SK-N-SH (cell line): ENCODE data around the gene FCRLB. TPM values are rescaled to one million over a fixed set of nuclear protein-coding genes. Genes with fewer than 3 reads are reported as not detected.

Experiments
- CTCF ChIA-PET: fragments of 300-600, 350-600 bp; formaldehyde crosslinking; extraction: SDS; loops from one replicate; lab custom pipeline; 2021; lab: Yijun Ruan, JAX
- POLR2A ChIA-PET: fragments of 350-600 bp; sonication (Branson Sonifier 250); formaldehyde crosslinking; extraction: SDS; loops from one replicate; lab custom pipeline; 2020; ENCODE audit warnings: antibody characterized with exemption, inconsistent platforms; lab: Yijun Ruan, JAX
- DNase-seq: peaks from one replicate; pipeline ENCODE4 v3.0.0; 2012
- H2AFZ ChIP-seq: fragments of 200-600 bp; sonication (generic); 2 replicates; pipeline ENCODE4 v1.8.1; 2016; ENCODE audit warnings: antibody characterized with exemption, mild to moderate bottlenecking, low read depth
- H3F3A ChIP-seq: fragments of 200-600 bp; sonication (generic); replicated peaks from 2 replicates; pipeline ENCODE3; 2016; ENCODE audit warnings: antibody characterized with exemption, mild to moderate bottlenecking; ENCODE audit not compliant: insufficient read depth
- H3K27ac ChIP-seq, 2 experiments: fragments of 200-500 bp in 1 of 2; fragments of 200-600 bp in 1 of 2; sonication (Bioruptor generic) in 1 of 2; sonication (generic), shearing (Covaris generic) in 1 of 2; 2 replicates each; pipeline versions ENCODE4 v1.5.1 to v1.6.1; 2014 to 2016; ENCODE audit warnings: low read depth in 2 of 2, inconsistent platforms in 1 of 2, low read length in 1 of 2, mild to moderate bottlenecking in 1 of 2, mixed read lengths in 1 of 2
- H3K27me3 ChIP-seq: fragments of 200-600 bp; sonication (generic), shearing (Covaris generic); 2 replicates; pipeline ENCODE4 v1.6.1; 2016; ENCODE audit warnings: mixed run types; ENCODE audit not compliant: insufficient read depth
- H3K36me3 ChIP-seq, 2 experiments: fragments of 200-500 bp in 1 of 2; fragments of 200-600 bp in 1 of 2; sonication (Bioruptor generic) in 1 of 2; sonication (generic) in 1 of 2; replicated peaks in 1 of 2; 2 replicates each; pipeline versions ENCODE3 to v1.5.1; 2014 to 2016; ENCODE audit warnings: low read length in 1 of 2, mild to moderate bottlenecking in 1 of 2; ENCODE audit not compliant: insufficient read depth in 2 of 2, control insufficient read depth in 1 of 2
- H3K4me1 ChIP-seq, 2 experiments: fragments of 200-500 bp in 1 of 2; fragments of 200-600 bp in 1 of 2; sonication (Bioruptor generic) in 1 of 2; sonication (generic), shearing (Covaris generic) in 1 of 2; 2 replicates each; pipeline versions ENCODE4 v1.5.1 to v1.6.1; 2014 to 2016; ENCODE audit warnings: low read depth in 1 of 2, low read length in 1 of 2, mixed run types in 1 of 2; ENCODE audit not compliant: insufficient read depth in 2 of 2, control insufficient read depth in 1 of 2
- H3K4me2 ChIP-seq: fragments of 200-600 bp; sonication (generic), shearing (Covaris generic); 2 replicates; pipeline ENCODE4 v1.6.1; 2017; ENCODE audit warnings: mixed run types
- H3K4me3 ChIP-seq, 2 experiments: fragments of 200-500 bp in 1 of 2; fragments of 200-600 bp in 1 of 2; sonication (Bioruptor generic) in 1 of 2; sonication (generic), shearing (Covaris generic) in 1 of 2; 2 replicates each; pipeline versions ENCODE4 v1.5.1 to v1.8.1; 2014 to 2016; ENCODE audit warnings: low read depth in 2 of 2, inconsistent platforms in 1 of 2, low read length in 1 of 2, mild to moderate bottlenecking in 1 of 2, mixed read lengths in 1 of 2, moderate library complexity in 1 of 2
- H3K79me2 ChIP-seq: fragments of 200-600 bp; sonication (generic); 2 replicates; pipeline ENCODE4 v1.8.1; 2017; ENCODE audit warnings: mild to moderate bottlenecking; ENCODE audit not compliant: insufficient read depth
- H3K9ac ChIP-seq: fragments of 200-600 bp; sonication (generic); 2 replicates; pipeline ENCODE4 v1.6.1; 2017; ENCODE audit warnings: mixed run types
- H3K9me2 ChIP-seq: fragments of 200-600 bp; sonication (generic); 2 replicates; pipeline ENCODE4 v1.6.1; 2017; ENCODE audit warnings: mixed run types
- H3K9me3 ChIP-seq: fragments of 200-600 bp; sonication (generic); 2 replicates; pipeline ENCODE4 v1.6.1; 2017; ENCODE audit warnings: mixed run types, mild to moderate bottlenecking, moderate library complexity
- H4K20me1 ChIP-seq: fragments of 200-600 bp; sonication (generic); 2 replicates; pipeline ENCODE4 v1.6.1; 2017; ENCODE audit warnings: mild to moderate bottlenecking, mixed run types; ENCODE audit not compliant: insufficient read depth
- MEF2A ChIP-seq: IDR thresholded peaks from 2 replicates; pipeline ENCODE4 v1.4.0; 2012; ENCODE audit warnings: low read depth, borderline replicate concordance
- NRF1 ChIP-seq: IDR thresholded peaks from 2 replicates; pipeline ENCODE4 v1.6.1; 2012; ENCODE audit warnings: low read depth, mild to moderate bottlenecking, low read length
- RAD21 ChIP-seq: IDR thresholded peaks from 2 replicates; pipeline ENCODE4 v1.6.1; 2012; ENCODE audit warnings: mild to moderate bottlenecking, low read length
- WGBS: methylation state at CpG from one replicate; pipeline ENCODE4 v1.1.6; 2017; ENCODE audit warnings: low lambda C conversion rate; 5-methylcytosine and 5-hydroxymethylcytosine counted together
- polyA plus RNA-seq, 3 experiments: library from polyadenylated mRNA; depleted of rRNA; stranded (reverse); fragments of >200 nt; gene quantifications; 2 replicates each; pipeline ENCODE4 v1.2.3, GENCODE V29; 2012
- small RNA-seq, 7 experiments: library from RNA; depleted of rRNA; stranded (forward); fragments of <200 nt; gene quantifications; one replicate each; pipeline ENCODE3, GENCODE V24; 2012
- TF ChIP-seq, protein P1 (sequence below): IDR thresholded peaks from 2 replicates; pipeline ENCODE4; 2012
- TF ChIP-seq, protein P2 (sequence below): IDR thresholded peaks from 2 replicates; pipeline ENCODE4 v1.6.1; 2012; ENCODE audit warnings: mild to moderate bottlenecking, low read depth, low read length, moderate library complexity

Gene FCRLB
- polyA plus RNA-seq, 1 of the 3 experiments (the other 2 are of a cell fraction), result 2.6 TPM

- ChIA-PET CTCF (no interaction called here), POLR2A (no interaction called here)
- Histone ChIP-seq H3K4me3 (no peak overlapping the region), H2AFZ (no peak overlapping the region), H3K9me2 (no peaks in the 10 kb centered on the region), H3F3A (peaks cover 8% of the 10 kb centered on the region), H3K36me3 (no peaks in the 10 kb centered on the region), H3K4me1 (no peaks in the 10 kb centered on the region), H3K9me3 (no peaks in the 10 kb centered on the region), H4K20me1 (no peaks in the 10 kb centered on the region), H3K79me2 (peaks cover 72% of the 10 kb centered on the region), H3K27ac (no peak overlapping the region), H3K4me2 (no peak overlapping the region), H3K27me3 (no peaks in the 10 kb centered on the region), H3K9ac (no peak overlapping the region)
- WGBS, result 78% methylated on average over 4 of the region's 4 CpGs
- TF ChIP-seq MEF2A (no peak), RAD21 (no peak)
- DNase-seq, result no peak
These were observed 52.4 kb downstream of the FCRLB start for GRCh38 chr1:161773791-161774190.

DNA sequence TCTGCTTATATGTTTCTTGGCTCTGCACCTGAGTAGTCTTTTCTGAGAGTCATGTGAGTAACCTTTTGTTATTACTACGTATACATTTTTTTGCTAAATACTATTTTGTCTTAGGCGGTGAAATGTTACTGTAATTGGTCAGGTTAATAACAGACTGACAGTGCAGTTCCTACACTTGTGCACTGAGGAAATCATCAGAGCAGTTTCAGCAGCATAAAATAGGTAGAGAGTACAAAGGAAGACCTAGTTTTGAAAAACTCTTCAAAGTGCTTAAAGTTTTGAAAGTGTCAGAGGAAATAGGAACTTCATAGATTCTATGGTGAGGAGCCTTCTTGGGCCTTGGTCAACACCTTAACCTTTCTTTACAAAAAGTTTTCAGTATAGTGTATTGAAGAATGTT is 55.9 kb downstream of the FCRLB start:
- Histone ChIP-seq H3K9me2 (no peaks in the 10 kb centered on the region), H3K79me2 (peaks cover 48% of the 10 kb centered on the region; the same call in 1 of the 2 replicates), H3K36me3 (peaks cover 6 to 8% of the 10 kb centered on the region in 2 experiments), H3K4me1 (peaks cover 0 to 8% of the 10 kb centered on the region in 2 experiments; a peak in 3 of 4 replicates), H3K4me2 (no peak overlapping the region), H2AFZ (no peak overlapping the region), H3K27me3 (no peaks in the 10 kb centered on the region), H3F3A (peaks cover 17% of the 10 kb centered on the region), H4K20me1 (no peaks in the 10 kb centered on the region), H3K9me3 (no peaks in the 10 kb centered on the region), H3K9ac (no peak overlapping the region), H3K4me3 (no peak overlapping the region), H3K27ac (no peak overlapping the region)
- POLR2A ChIA-PET, result no interaction called here
- CTCF ChIA-PET, result interaction anchor here (1.2 kb wide), 1 partner anchor 15 kb away, joined by 5 read pairs; no protein-coding TSS in a partner anchor
- no peak for TF ChIP-seq NRF1
- TF ChIP-seq, protein P1, sequence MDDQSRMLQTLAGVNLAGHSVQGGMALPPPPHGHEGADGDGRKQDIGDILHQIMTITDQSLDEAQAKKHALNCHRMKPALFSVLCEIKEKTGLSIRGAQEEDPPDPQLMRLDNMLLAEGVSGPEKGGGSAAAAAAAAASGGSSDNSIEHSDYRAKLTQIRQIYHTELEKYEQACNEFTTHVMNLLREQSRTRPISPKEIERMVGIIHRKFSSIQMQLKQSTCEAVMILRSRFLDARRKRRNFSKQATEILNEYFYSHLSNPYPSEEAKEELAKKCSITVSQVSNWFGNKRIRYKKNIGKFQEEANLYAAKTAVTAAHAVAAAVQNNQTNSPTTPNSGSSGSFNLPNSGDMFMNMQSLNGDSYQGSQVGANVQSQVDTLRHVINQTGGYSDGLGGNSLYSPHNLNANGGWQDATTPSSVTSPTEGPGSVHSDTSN, result no peak
- TF ChIP-seq, protein P2, sequence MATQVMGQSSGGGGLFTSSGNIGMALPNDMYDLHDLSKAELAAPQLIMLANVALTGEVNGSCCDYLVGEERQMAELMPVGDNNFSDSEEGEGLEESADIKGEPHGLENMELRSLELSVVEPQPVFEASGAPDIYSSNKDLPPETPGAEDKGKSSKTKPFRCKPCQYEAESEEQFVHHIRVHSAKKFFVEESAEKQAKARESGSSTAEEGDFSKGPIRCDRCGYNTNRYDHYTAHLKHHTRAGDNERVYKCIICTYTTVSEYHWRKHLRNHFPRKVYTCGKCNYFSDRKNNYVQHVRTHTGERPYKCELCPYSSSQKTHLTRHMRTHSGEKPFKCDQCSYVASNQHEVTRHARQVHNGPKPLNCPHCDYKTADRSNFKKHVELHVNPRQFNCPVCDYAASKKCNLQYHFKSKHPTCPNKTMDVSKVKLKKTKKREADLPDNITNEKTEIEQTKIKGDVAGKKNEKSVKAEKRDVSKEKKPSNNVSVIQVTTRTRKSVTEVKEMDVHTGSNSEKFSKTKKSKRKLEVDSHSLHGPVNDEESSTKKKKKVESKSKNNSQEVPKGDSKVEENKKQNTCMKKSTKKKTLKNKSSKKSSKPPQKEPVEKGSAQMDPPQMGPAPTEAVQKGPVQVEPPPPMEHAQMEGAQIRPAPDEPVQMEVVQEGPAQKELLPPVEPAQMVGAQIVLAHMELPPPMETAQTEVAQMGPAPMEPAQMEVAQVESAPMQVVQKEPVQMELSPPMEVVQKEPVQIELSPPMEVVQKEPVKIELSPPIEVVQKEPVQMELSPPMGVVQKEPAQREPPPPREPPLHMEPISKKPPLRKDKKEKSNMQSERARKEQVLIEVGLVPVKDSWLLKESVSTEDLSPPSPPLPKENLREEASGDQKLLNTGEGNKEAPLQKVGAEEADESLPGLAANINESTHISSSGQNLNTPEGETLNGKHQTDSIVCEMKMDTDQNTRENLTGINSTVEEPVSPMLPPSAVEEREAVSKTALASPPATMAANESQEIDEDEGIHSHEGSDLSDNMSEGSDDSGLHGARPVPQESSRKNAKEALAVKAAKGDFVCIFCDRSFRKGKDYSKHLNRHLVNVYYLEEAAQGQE, result no peak
- 96% methylated on average over 2 of the region's 2 CpGs for WGBS
- no peak for DNase-seq

Small RNAs within 50 kb of the gene (small RNA-seq; reads per million reads assigned to genes)
- gene RF00019 (0 reads per million in 7 experiments), gene RN7SL466P (0 reads per million in 7 experiments)

Other genes with a start within 250 kb of the FCRLB start
- 0.89 and 1.1 TPM in 2 replicates for gene FCGR2A, start 216.1 kb upstream of the FCRLB start, polyA plus RNA-seq (2012; rRNA removed)
- 0.07 and 0.10 TPM in 2 replicates for gene HSPA6, start 197.0 kb upstream of the FCRLB start, polyA plus RNA-seq (2012; rRNA removed)
- gene FCGR3A, start 171.7 kb upstream of the FCRLB start, polyA plus RNA-seq (2012; rRNA removed), result not detected in 2 replicates
- not detected in 2 replicates for gene FCGR3B, start 90.4 kb upstream of the FCRLB start, polyA plus RNA-seq (2012; rRNA removed)
- gene FCGR2B, start 58.4 kb upstream of the FCRLB start, polyA plus RNA-seq (2012; rRNA removed), result 0.05 TPM in 1 of 2 replicates, not detected in the other
- 0.10 and 0.13 TPM in 2 replicates for gene FCRLA, start 14.3 kb upstream of the FCRLB start, polyA plus RNA-seq (2012; rRNA removed)
- 41.7 and 46.4 TPM in 2 replicates for gene DUSP12, start 28.2 kb downstream of the FCRLB start, polyA plus RNA-seq (2012; rRNA removed)
- 8.8 and 11.7 TPM in 2 replicates for gene ATF6, start 44.8 kb downstream of the FCRLB start, polyA plus RNA-seq (2012; rRNA removed)